Fibroblast of lung (primary cell): Measurements from ENCODE around the gene KIAA1671.

Experiments
- CTCF ChIP-seq, 2 donors: IDR thresholded peaks in 1 of 2; conservative IDR thresholded peaks in 1 of 2; 1 replicate in 1 of 2; 2 replicates in 1 of 2; pipeline ENCODE4 v1.5.1; 2011 to 2012; ENCODE audit warnings: low read length in 2 of 2, control low read depth in 1 of 2, inconsistent platforms in 1 of 2, low read depth in 1 of 2, mild to moderate bottlenecking in 1 of 2
- EZH2 ChIP-seq: IDR thresholded peaks from 2 replicates; pipeline ENCODE4 v1.5.1; 2012; ENCODE audit warnings: low read length, control low read depth, mild to moderate bottlenecking; ENCODE audit errors: missing control alignments

GRCh38 chr22:25134451-25134850, 181.9 kb downstream of the KIAA1671 start:
- TF ChIP-seq EZH2 (no peak), CTCF (conservative IDR thresholded peaks at IDR 0.05 in 1 of 2, IDR thresholded peaks at IDR 0.05 in 1 of 2; ENCODE audit: low read depth in 1 of 2, low read length in 2 of 2) (no peak)
